H9 (cell line): Measurements from ENCODE around the gene DGKB. TPM values are rescaled to one million over a fixed set of nuclear protein-coding genes. Genes with fewer than 3 reads are reported as not detected.

ENCODE experiments used
- DNase-seq: peaks from one replicate; pipeline ENCODE4 v3.0.0-alpha.2; 2017
- H2AFZ ChIP-seq: one replicate; pipeline ENCODE4 v1.6.1; 2013; ENCODE audit warnings: mild to moderate bottlenecking, low read length, control low read depth, moderate library complexity
- H2AK5ac ChIP-seq: 2 replicates; pipeline ENCODE4 v1.6.1; 2013; ENCODE audit warnings: low read length, control low read depth, mixed read lengths; ENCODE audit not compliant: insufficient read length
- H2BK120ac ChIP-seq: one replicate; pipeline ENCODE4 v1.6.1; 2013; ENCODE audit warnings: low read depth, mild to moderate bottlenecking, low read length, control low read depth, inconsistent platforms; ENCODE audit not compliant: poor library complexity, severe bottlenecking
- H2BK12ac ChIP-seq: 2 replicates; pipeline ENCODE4 v1.6.1; 2013; ENCODE audit warnings: low read length, control low read depth, mixed read lengths, low read depth; ENCODE audit not compliant: insufficient read length
- H2BK15ac ChIP-seq: 2 replicates; pipeline ENCODE4 v1.6.1; 2013; ENCODE audit warnings: low read depth, low read length, control low read depth
- H2BK20ac ChIP-seq: one replicate; pipeline ENCODE4 v1.6.1; 2013; ENCODE audit warnings: low read depth, mild to moderate bottlenecking, low read length, control low read depth, inconsistent platforms; ENCODE audit not compliant: poor library complexity, severe bottlenecking
- H2BK5ac ChIP-seq: 2 replicates; pipeline ENCODE4 v1.6.1; 2013; ENCODE audit warnings: low read length, control low read depth, mixed read lengths; ENCODE audit not compliant: insufficient read length
- H3K14ac ChIP-seq: 2 replicates; pipeline ENCODE4 v1.6.1; 2013; ENCODE audit warnings: low read length, control low read depth; ENCODE audit not compliant: insufficient read depth
- H3K18ac ChIP-seq: 2 replicates; pipeline ENCODE4 v1.6.1; 2013; ENCODE audit warnings: low read depth, mild to moderate bottlenecking, mixed read lengths, low read length, control low read depth; ENCODE audit not compliant: insufficient read length
- H3K23ac ChIP-seq: 2 replicates; pipeline ENCODE4 v1.6.1; 2013; ENCODE audit warnings: low read length, control low read depth, mixed read lengths, low read depth; ENCODE audit not compliant: insufficient read length
- H3K23me2 ChIP-seq: 2 replicates; pipeline ENCODE4 v1.6.1; 2013; ENCODE audit warnings: low read depth, mild to moderate bottlenecking, mixed read lengths, low read length, control low read depth; ENCODE audit not compliant: insufficient read length, poor library complexity, severe bottlenecking
- H3K27ac ChIP-seq: 2 replicates; pipeline ENCODE4 v1.5.1; 2013; ENCODE audit warnings: low read length, control low read depth, mixed read lengths, low read depth; ENCODE audit not compliant: insufficient read length
- H3K27me3 ChIP-seq: 2 replicates; pipeline ENCODE4 v1.6.1; 2013; ENCODE audit warnings: low read length, control low read depth, inconsistent platforms; ENCODE audit not compliant: insufficient read depth
- H3K4ac ChIP-seq: 2 replicates; pipeline ENCODE4 v1.6.1; 2013; ENCODE audit warnings: low read depth, mild to moderate bottlenecking, control low read depth, inconsistent platforms, low read length, moderate library complexity
- H3K4me1 ChIP-seq: 2 replicates; pipeline ENCODE4 v1.6.1; 2013; ENCODE audit warnings: low read length, control low read depth, inconsistent platforms; ENCODE audit not compliant: insufficient read depth
- H3K4me2 ChIP-seq: 2 replicates; pipeline ENCODE4 v1.6.1; 2013; ENCODE audit warnings: low read length, control low read depth, mixed read lengths; ENCODE audit not compliant: insufficient read length, insufficient read depth
- H3K56ac ChIP-seq: 2 replicates; pipeline ENCODE4 v1.6.1; 2013; ENCODE audit warnings: low read depth, mild to moderate bottlenecking, mixed read lengths, low read length, control low read depth; ENCODE audit not compliant: insufficient read length
- H3K79me1 ChIP-seq: 2 replicates; pipeline ENCODE4 v1.6.1; 2013; ENCODE audit warnings: low read depth, mild to moderate bottlenecking, moderate library complexity, low read length, control low read depth, inconsistent platforms; ENCODE audit not compliant: insufficient read depth, poor library complexity, severe bottlenecking
- H3K79me2 ChIP-seq: 2 replicates; pipeline ENCODE4 v1.6.1; 2013; ENCODE audit warnings: low read length, control low read depth, inconsistent platforms; ENCODE audit not compliant: insufficient read depth
- H3K9ac ChIP-seq: 2 replicates; pipeline ENCODE4 v1.6.1; 2013; ENCODE audit warnings: low read length, control low read depth, mixed read lengths; ENCODE audit not compliant: insufficient read length; ENCODE audit errors: extremely low read depth
- H3K9me3 ChIP-seq: one replicate; pipeline ENCODE4 v1.6.1; 2013; ENCODE audit warnings: low read depth, low read length, inconsistent platforms; ENCODE audit not compliant: control insufficient read depth
- H3T11ph ChIP-seq: one replicate; pipeline ENCODE4 v1.6.1; 2013; ENCODE audit warnings: mild to moderate bottlenecking, low read length, control low read depth, inconsistent platforms
- H4K20me1 ChIP-seq: one replicate; pipeline ENCODE4 v1.6.1; 2013; ENCODE audit not compliant: control insufficient read depth, insufficient read length, insufficient read depth
- H4K5ac ChIP-seq: 2 replicates; pipeline ENCODE4 v1.6.1; 2013; ENCODE audit warnings: low read depth, mild to moderate bottlenecking, mixed read lengths, low read length, control low read depth; ENCODE audit not compliant: insufficient read length
- H4K8ac ChIP-seq: replicated peaks from 2 replicates; pipeline ENCODE4 v1.6.1; 2013; ENCODE audit warnings: low read length, control low read depth, mixed read lengths, low read depth; ENCODE audit not compliant: insufficient read length
- H4K91ac ChIP-seq: 2 replicates; pipeline ENCODE4 v1.6.1; 2013; ENCODE audit warnings: low read depth, mild to moderate bottlenecking, moderate library complexity, mixed read lengths, low read length, control low read depth; ENCODE audit not compliant: insufficient read length
- H3K27ac Mint-ChIP-seq, 3 experiments: 2 replicates in 2 of 3; 3 replicates in 1 of 3; pipeline ENCODE4 v1.8.0; 2020 to 2021; ENCODE audit warnings: mixed read lengths in 3 of 3, mild to moderate bottlenecking in 1 of 3, moderate library complexity in 1 of 3
- H3K27me3 Mint-ChIP-seq: 2 replicates; pipeline ENCODE4 v1.8.0; 2021; ENCODE audit warnings: low read depth, mild to moderate bottlenecking, moderate library complexity, mixed read lengths
- H3K36me3 Mint-ChIP-seq, 3 experiments: 2 replicates in 2 of 3; 3 replicates in 1 of 3; pipeline ENCODE4 v1.8.0; 2020 to 2021; ENCODE audit warnings: low read depth in 3 of 3, mixed read lengths in 3 of 3; ENCODE audit not compliant: insufficient read depth in 1 of 3
- H3K4me1 Mint-ChIP-seq, 2 experiments: 2 replicates each; pipeline ENCODE4 v1.8.0; 2020; ENCODE audit warnings: mixed read lengths in 2 of 2
- H3K4me3 Mint-ChIP-seq, 2 experiments: 2 replicates in 1 of 2; 3 replicates in 1 of 2; pipeline ENCODE4 v1.8.0; 2020 to 2021; ENCODE audit warnings: mild to moderate bottlenecking in 2 of 2, mixed read lengths in 2 of 2, moderate library complexity in 1 of 2
- H3K9me3 Mint-ChIP-seq, 2 experiments: 2 replicates in 1 of 2; 3 replicates in 1 of 2; pipeline ENCODE4 v1.8.0; 2020; ENCODE audit warnings: mild to moderate bottlenecking in 2 of 2, mixed read lengths in 2 of 2, moderate library complexity in 1 of 2
- WGBS: extraction: QIAGEN DNeasy Blood & Tissue Kit; methylation state at CpG from one replicate; pipeline ENCODE4 v1.1.7; 2013; ENCODE audit warnings: missing lambda C conversion rate, low lambda C conversion rate, mixed read lengths; ENCODE audit not compliant: insufficient read length; ENCODE audit errors: extremely low coverage; 5-methylcytosine and 5-hydroxymethylcytosine counted together
- total RNA-seq: library from RNA; stranded (reverse); gene quantifications from 2 replicates; pipeline ENCODE4 v1.2.1, GENCODE V29; 2021
- TF ChIP-seq, protein P1 (sequence below): fragments of 200-600 bp; sonication (generic); conservative IDR thresholded peaks from 3 replicates; pipeline ENCODE4 v1.8.0; 2021; ENCODE audit warnings: antibody characterized with exemption, mild to moderate bottlenecking

The DGKB gene
- total RNA-seq, 1 experiment from 2014 or later: 0.26 TPM

GRCh38 chr7:14585232-14585631 lies 317.3 kb downstream of the DGKB start:
- no peak overlapping the region for H4K91ac ChIP-seq
- WGBS: no CpG with 5 or more reads among the region's 2 CpGs
- H2AFZ ChIP-seq: no peak overlapping the region
- H3T11ph ChIP-seq: no peak overlapping the region
- H2BK12ac ChIP-seq: no peak overlapping the region
- no peak for DNase-seq
- peaks cover 6 to 16% of the 10 kb centered on the region in 2 experiments for H3K9me3 Mint-ChIP-seq
- H3K4me3 Mint-ChIP-seq: no peak overlapping the region
- H3K9ac ChIP-seq: no peak overlapping the region
- no peak overlapping the region for H3K56ac ChIP-seq
- H3K27me3 ChIP-seq: no peaks in the 10 kb centered on the region
- no peak overlapping the region for H3K4me2 ChIP-seq
- no peak overlapping the region for H2BK5ac ChIP-seq
- no peak overlapping the region for H3K14ac ChIP-seq
- no peak overlapping the region for H2BK15ac ChIP-seq
- no peaks in the 10 kb centered on the region for H3K23me2 ChIP-seq
- no peak overlapping the region for H3K27ac ChIP-seq
- no peak overlapping the region for H2BK20ac ChIP-seq
- no peaks in the 10 kb centered on the region for H3K4me1 ChIP-seq
- H3K23ac ChIP-seq: no peak overlapping the region
- H4K5ac ChIP-seq: no peak overlapping the region
- H3K36me3 Mint-ChIP-seq: peaks cover 4 to 9% (median 7%) of the 10 kb centered on the region in 3 experiments; a peak in 5 of 7 replicates
- no peaks in the 10 kb centered on the region for H3K79me2 ChIP-seq
- no peak overlapping the region for H3K18ac ChIP-seq
- H4K20me1 ChIP-seq: no peaks in the 10 kb centered on the region
- no peaks in the 10 kb centered on the region for H3K79me1 ChIP-seq
- H3K9me3 ChIP-seq: peaks cover 9% of the 10 kb centered on the region
- 0 out of 4 replicates have a peak, but pooled peaks cover 0 to 3% of the 10 kb centered on the region in 2 experiments for H3K4me1 Mint-ChIP-seq
- no peak overlapping the region for H3K4ac ChIP-seq
- no peak overlapping the region for H4K8ac ChIP-seq
- no peaks in the 10 kb centered on the region for H3K27me3 Mint-ChIP-seq
- no peak overlapping the region for H3K27ac Mint-ChIP-seq
- TF ChIP-seq, protein P1, sequence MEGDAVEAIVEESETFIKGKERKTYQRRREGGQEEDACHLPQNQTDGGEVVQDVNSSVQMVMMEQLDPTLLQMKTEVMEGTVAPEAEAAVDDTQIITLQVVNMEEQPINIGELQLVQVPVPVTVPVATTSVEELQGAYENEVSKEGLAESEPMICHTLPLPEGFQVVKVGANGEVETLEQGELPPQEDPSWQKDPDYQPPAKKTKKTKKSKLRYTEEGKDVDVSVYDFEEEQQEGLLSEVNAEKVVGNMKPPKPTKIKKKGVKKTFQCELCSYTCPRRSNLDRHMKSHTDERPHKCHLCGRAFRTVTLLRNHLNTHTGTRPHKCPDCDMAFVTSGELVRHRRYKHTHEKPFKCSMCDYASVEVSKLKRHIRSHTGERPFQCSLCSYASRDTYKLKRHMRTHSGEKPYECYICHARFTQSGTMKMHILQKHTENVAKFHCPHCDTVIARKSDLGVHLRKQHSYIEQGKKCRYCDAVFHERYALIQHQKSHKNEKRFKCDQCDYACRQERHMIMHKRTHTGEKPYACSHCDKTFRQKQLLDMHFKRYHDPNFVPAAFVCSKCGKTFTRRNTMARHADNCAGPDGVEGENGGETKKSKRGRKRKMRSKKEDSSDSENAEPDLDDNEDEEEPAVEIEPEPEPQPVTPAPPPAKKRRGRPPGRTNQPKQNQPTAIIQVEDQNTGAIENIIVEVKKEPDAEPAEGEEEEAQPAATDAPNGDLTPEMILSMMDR: no peak
- H2BK120ac ChIP-seq: no peak overlapping the region
- no peak overlapping the region for H2AK5ac ChIP-seq
